Neural cell (in vitro differentiated cells): ENCODE measurements around the gene USH1C. TPM values are rescaled to one million over a fixed set of nuclear protein-coding genes. Genes with fewer than 3 reads are reported as not detected.

Source experiments
- H2AFZ ChIP-seq: fragments of 200-600, 300-800 bp; sonication (generic), shearing (Covaris generic); 2 replicates; pipeline ENCODE4 v1.6.0; 2014; ENCODE audit warnings: low read depth, mild to moderate bottlenecking, antibody characterized with exemption, low read length, moderate library complexity
- H3F3A ChIP-seq: fragments of 200-600 bp; shearing (Covaris generic); 2 replicates; pipeline ENCODE4 v1.6.1; 2016; ENCODE audit warnings: mild to moderate bottlenecking, moderate library complexity, mixed read lengths, antibody characterized with exemption, low read length; ENCODE audit not compliant: insufficient read depth, poor library complexity, severe bottlenecking
- H3K27ac ChIP-seq: fragments of 200-600, 300-800 bp; sonication (generic), shearing (Covaris generic); 2 replicates; pipeline ENCODE4 v1.5.1; 2014; ENCODE audit warnings: mild to moderate bottlenecking, low read length, moderate library complexity
- H3K27me3 ChIP-seq: fragments of 300-800, 200-600 bp; sonication (generic), shearing (Covaris generic); 2 replicates; pipeline ENCODE4 v1.6.0; 2014; ENCODE audit warnings: mild to moderate bottlenecking, low read depth, low read length, moderate library complexity; ENCODE audit not compliant: insufficient read depth
- H3K36me3 ChIP-seq: fragments of 300-800, 200-600 bp; sonication (generic), shearing (Covaris generic); 2 replicates; pipeline ENCODE4 v1.5.1; 2014; ENCODE audit warnings: mild to moderate bottlenecking, antibody characterized with exemption, low read length, moderate library complexity; ENCODE audit not compliant: insufficient read depth
- H3K4me2 ChIP-seq: fragments of 300-800, 200-600 bp; sonication (generic), shearing (Covaris generic); 2 replicates; pipeline ENCODE4 v1.6.0; 2014; ENCODE audit warnings: mild to moderate bottlenecking, low read length
- H3K4me3 ChIP-seq: fragments of 300-800, 200-600 bp; sonication (generic), shearing (Covaris generic); 2 replicates; pipeline ENCODE4 v1.5.1; 2014; ENCODE audit warnings: mild to moderate bottlenecking, low read length, moderate library complexity
- H3K79me2 ChIP-seq: fragments of 200-600 bp; shearing (Covaris generic); replicated peaks from 2 replicates; pipeline ENCODE4 v1.6.0; 2014; ENCODE audit warnings: mild to moderate bottlenecking, low read length, moderate library complexity; ENCODE audit not compliant: insufficient read depth
- H3K9ac ChIP-seq: fragments of 300-800, 200-600 bp; sonication (generic), shearing (Covaris generic); 2 replicates; pipeline ENCODE4 v1.6.1; 2016; ENCODE audit warnings: mild to moderate bottlenecking, low read length, mixed read lengths
- H3K9me2 ChIP-seq: fragments of 200-600 bp; shearing (Covaris generic); 2 replicates; pipeline ENCODE4 v1.6.1; 2016; ENCODE audit warnings: mild to moderate bottlenecking, low read length, mixed read lengths; ENCODE audit not compliant: insufficient read depth
- H3K9me3 ChIP-seq: fragments of 200-600, 300-800 bp; sonication (generic), shearing (Covaris generic); 2 replicates; pipeline ENCODE4 v1.6.1; 2016; ENCODE audit warnings: mild to moderate bottlenecking, mixed run types, low read length, moderate library complexity, mixed read lengths
- H4K20me1 ChIP-seq: fragments of 200-600 bp; shearing (Covaris generic); 2 replicates; pipeline ENCODE4 v1.6.1; 2016; ENCODE audit warnings: mild to moderate bottlenecking, mixed run types; ENCODE audit not compliant: insufficient read depth
- EP300 ChIP-seq: fragments of 450-650 bp; conservative IDR thresholded peaks from 2 replicates; pipeline ENCODE4 v1.6.1; 2014; ENCODE audit warnings: antibody characterized with exemption, mild to moderate bottlenecking, moderate library complexity; ENCODE audit not compliant: poor library complexity, severe bottlenecking
- EZH2 ChIP-seq: fragments of 200-600, 300-800 bp; shearing (Covaris generic), sonication (generic); IDR thresholded peaks from 2 replicates; pipeline ENCODE4 v1.6.1; 2014; ENCODE audit warnings: antibody characterized with exemption, low read length, borderline replicate concordance, mild to moderate bottlenecking; ENCODE audit not compliant: insufficient read depth, poor library complexity, severe bottlenecking
- MXI1 ChIP-seq: fragments of 450-650 bp; conservative IDR thresholded peaks from 2 replicates; pipeline ENCODE4 v1.6.1; 2014; ENCODE audit warnings: antibody characterized with exemption, mild to moderate bottlenecking; ENCODE audit not compliant: poor library complexity, severe bottlenecking
- POLR2AphosphoS5 ChIP-seq: IDR thresholded peaks from 2 replicates; pipeline ENCODE4 v1.6.1; 2012
- RAD21 ChIP-seq: fragments of 450-650 bp; conservative IDR thresholded peaks from 2 replicates; pipeline ENCODE4 v1.6.1; 2014; ENCODE audit warnings: antibody characterized with exemption, mild to moderate bottlenecking, moderate library complexity
- SMC3 ChIP-seq: fragments of 450-650 bp; conservative IDR thresholded peaks from 2 replicates; pipeline ENCODE4 v1.6.1; 2014; ENCODE audit warnings: antibody characterized with exemption, mild to moderate bottlenecking, moderate library complexity; ENCODE audit not compliant: poor library complexity
- TAF1 ChIP-seq: IDR thresholded peaks from 2 replicates; pipeline ENCODE4 v1.6.1; 2012; ENCODE audit warnings: low read depth
- polyA plus RNA-seq: library from polyadenylated mRNA; depleted of rRNA; stranded (reverse); fragments of >200 nt; gene quantifications from 2 replicates; pipeline ENCODE4 v1.2.3, GENCODE V29; 2014
- TF ChIP-seq, protein P1 (sequence below): IDR thresholded peaks from 2 replicates; pipeline ENCODE4 v1.6.1; 2012; ENCODE audit warnings: borderline replicate concordance
- TF ChIP-seq, protein P2 (sequence below): fragments of 450-650 bp; IDR thresholded peaks from 2 replicates; pipeline ENCODE4 v1.5.1; 2014; ENCODE audit warnings: antibody characterized with exemption, mild to moderate bottlenecking, moderate library complexity; ENCODE audit not compliant: poor library complexity, severe bottlenecking

USH1C gene
- polyA plus RNA-seq, 1 donor from 2014 or later, result 0.67 TPM

DNA sequence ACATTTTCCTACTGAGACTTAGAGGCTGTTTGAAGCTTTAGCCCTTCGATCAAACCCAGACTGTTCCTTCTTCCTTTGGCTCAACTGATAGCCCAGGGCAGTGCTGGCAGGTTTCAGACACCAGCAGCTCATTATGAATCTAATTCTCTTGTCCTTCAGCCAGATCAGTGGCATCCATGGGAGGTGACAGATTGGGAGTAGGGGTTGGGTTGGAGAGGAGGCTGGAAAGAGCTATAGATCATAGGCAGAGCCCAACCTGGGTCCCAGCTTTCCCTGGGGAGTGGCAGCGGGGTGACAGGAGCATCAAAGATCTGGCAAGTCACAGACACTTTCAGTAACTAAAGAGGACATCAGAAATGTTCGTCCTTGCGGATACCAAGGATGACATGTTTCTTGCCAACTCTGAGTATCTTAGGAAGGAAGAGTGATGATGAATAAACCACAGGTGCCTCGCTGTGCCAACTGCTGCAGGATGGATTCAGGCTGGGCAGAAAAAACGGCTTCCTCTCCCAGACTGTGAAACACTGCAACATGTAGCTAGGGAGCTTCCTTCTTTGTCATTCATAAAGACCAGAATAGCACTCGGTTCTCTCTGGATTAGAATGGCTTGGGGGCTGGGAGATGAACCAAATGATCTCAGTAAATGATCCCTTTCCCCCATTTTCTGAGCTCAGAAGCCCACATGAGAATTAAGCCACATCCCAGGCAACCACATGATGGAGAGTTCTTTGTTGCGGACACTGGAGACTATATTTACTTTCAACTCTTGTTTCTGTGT, 86.6 kb downstream of the USH1C start:
- no peaks in the 10 kb centered on the region for H3F3A ChIP-seq
- H3K79me2 ChIP-seq, result no peaks in the 10 kb centered on the region
- H2AFZ ChIP-seq, result no peak overlapping the region
- H3K27me3 ChIP-seq, result no peaks in the 10 kb centered on the region
- H3K27ac ChIP-seq, result no peak overlapping the region
- H3K36me3 ChIP-seq, result no peaks in the 10 kb centered on the region
- TF ChIP-seq RAD21, result no peak
- no peak overlapping the region for H3K4me2 ChIP-seq
- no peaks in the 10 kb centered on the region for H3K9me3 ChIP-seq
- no peak overlapping the region for H3K9ac ChIP-seq
- no peaks in the 10 kb centered on the region for H4K20me1 ChIP-seq
- no peak overlapping the region for H3K4me3 ChIP-seq
- H3K9me2 ChIP-seq, result no peaks in the 10 kb centered on the region

DNA sequence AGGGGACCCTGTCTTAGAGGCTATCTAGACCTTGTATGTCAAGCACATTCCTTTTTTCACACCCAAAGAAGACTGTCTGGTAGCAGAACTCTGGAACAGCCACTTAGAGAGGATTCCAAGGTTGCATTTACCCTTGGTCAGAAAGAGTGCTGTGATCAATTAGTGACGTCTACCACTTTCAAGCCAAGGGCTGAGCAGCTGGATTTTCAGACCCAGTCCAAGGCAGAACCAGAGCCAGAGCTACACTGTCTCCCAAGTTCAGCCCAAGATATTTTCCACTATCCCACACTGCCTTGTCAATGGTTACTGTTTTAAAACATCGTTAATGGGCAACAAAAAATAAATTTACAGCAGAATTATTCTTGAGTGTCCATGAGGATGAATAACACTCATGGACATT, 91.5 kb downstream of the USH1C start:
- Histone ChIP-seq H3K27me3 (no peaks in the 10 kb centered on the region), H3K79me2 (no peaks in the 10 kb centered on the region), H3K9me3 (no peaks in the 10 kb centered on the region), H3K9me2 (no peaks in the 10 kb centered on the region), H2AFZ (no peak overlapping the region), H4K20me1 (no peaks in the 10 kb centered on the region), H3K4me2 (no peak overlapping the region), H3K36me3 (no peaks in the 10 kb centered on the region), H3K9ac (no peak overlapping the region), H3K27ac (no peak overlapping the region), H3F3A (no peaks in the 10 kb centered on the region), H3K4me3 (no peak overlapping the region)
- TF ChIP-seq, protein P1, sequence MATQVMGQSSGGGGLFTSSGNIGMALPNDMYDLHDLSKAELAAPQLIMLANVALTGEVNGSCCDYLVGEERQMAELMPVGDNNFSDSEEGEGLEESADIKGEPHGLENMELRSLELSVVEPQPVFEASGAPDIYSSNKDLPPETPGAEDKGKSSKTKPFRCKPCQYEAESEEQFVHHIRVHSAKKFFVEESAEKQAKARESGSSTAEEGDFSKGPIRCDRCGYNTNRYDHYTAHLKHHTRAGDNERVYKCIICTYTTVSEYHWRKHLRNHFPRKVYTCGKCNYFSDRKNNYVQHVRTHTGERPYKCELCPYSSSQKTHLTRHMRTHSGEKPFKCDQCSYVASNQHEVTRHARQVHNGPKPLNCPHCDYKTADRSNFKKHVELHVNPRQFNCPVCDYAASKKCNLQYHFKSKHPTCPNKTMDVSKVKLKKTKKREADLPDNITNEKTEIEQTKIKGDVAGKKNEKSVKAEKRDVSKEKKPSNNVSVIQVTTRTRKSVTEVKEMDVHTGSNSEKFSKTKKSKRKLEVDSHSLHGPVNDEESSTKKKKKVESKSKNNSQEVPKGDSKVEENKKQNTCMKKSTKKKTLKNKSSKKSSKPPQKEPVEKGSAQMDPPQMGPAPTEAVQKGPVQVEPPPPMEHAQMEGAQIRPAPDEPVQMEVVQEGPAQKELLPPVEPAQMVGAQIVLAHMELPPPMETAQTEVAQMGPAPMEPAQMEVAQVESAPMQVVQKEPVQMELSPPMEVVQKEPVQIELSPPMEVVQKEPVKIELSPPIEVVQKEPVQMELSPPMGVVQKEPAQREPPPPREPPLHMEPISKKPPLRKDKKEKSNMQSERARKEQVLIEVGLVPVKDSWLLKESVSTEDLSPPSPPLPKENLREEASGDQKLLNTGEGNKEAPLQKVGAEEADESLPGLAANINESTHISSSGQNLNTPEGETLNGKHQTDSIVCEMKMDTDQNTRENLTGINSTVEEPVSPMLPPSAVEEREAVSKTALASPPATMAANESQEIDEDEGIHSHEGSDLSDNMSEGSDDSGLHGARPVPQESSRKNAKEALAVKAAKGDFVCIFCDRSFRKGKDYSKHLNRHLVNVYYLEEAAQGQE, result no peak
- no peak for TF ChIP-seq EP300
- no peak for TF ChIP-seq MXI1

DNA sequence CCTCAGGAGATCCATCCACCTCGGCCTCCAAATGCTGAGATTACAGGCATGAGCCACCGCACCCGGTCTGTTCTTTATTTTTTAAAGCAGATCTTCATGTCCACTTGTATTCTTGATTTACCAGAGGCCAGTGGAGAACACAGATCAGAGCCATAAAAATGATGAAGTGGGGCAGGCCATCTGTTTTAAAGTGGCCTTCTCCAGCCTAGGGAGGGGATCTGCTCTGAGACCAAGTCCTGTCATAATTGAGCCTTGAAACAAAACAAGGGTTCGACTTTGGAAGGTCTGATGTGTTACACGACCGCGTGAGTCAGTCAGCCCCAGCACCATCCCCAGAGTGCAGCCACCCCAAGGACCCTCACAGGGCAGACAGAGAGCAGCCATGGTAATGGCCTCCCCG, 95.1 kb downstream of the USH1C start:
- Histone ChIP-seq H3K79me2 (no peaks in the 10 kb centered on the region), H3K27me3 (no peaks in the 10 kb centered on the region), H3K36me3 (no peaks in the 10 kb centered on the region), H3K4me3 (no peak overlapping the region), H3K4me2 (no peak overlapping the region), H3F3A (no peaks in the 10 kb centered on the region), H3K27ac (no peak overlapping the region), H3K9me3 (no peaks in the 10 kb centered on the region), H4K20me1 (no peaks in the 10 kb centered on the region), H3K9me2 (no peaks in the 10 kb centered on the region), H3K9ac (no peak overlapping the region), H2AFZ (no peak overlapping the region)
- TF ChIP-seq, protein P2, sequence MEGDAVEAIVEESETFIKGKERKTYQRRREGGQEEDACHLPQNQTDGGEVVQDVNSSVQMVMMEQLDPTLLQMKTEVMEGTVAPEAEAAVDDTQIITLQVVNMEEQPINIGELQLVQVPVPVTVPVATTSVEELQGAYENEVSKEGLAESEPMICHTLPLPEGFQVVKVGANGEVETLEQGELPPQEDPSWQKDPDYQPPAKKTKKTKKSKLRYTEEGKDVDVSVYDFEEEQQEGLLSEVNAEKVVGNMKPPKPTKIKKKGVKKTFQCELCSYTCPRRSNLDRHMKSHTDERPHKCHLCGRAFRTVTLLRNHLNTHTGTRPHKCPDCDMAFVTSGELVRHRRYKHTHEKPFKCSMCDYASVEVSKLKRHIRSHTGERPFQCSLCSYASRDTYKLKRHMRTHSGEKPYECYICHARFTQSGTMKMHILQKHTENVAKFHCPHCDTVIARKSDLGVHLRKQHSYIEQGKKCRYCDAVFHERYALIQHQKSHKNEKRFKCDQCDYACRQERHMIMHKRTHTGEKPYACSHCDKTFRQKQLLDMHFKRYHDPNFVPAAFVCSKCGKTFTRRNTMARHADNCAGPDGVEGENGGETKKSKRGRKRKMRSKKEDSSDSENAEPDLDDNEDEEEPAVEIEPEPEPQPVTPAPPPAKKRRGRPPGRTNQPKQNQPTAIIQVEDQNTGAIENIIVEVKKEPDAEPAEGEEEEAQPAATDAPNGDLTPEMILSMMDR, result no peak
- TF ChIP-seq MXI1, result no peak
- no peak for TF ChIP-seq RAD21
- TF ChIP-seq, protein P1, result no peak
- TF ChIP-seq EP300, result no peak
- no peak for TF ChIP-seq TAF1
- no peak for TF ChIP-seq EZH2
- TF ChIP-seq SMC3, result no peak
- no peak for TF ChIP-seq POLR2AphosphoS5
